DOHH2 (cell line): ENCODE data around the gene ATP5MC2.

Source experiments
- CTCF ChIP-seq: fragments of 200-600 bp; sonication (generic); IDR thresholded peaks from one replicate; pipeline ENCODE4 v1.5.1; 2014; ENCODE audit warnings: antibody characterized with exemption, mild to moderate bottlenecking, low read depth, low read length; ENCODE audit not compliant: poor library complexity, severe bottlenecking
- EZH2phosphoT487 ChIP-seq: fragments of 200-600 bp; sonication (generic); IDR thresholded peaks from 2 replicates; pipeline ENCODE4 v1.6.1; 2017; ENCODE audit warnings: borderline replicate concordance, mild to moderate bottlenecking, antibody characterized with exemption, low read length, moderate library complexity, mixed read lengths

- TF ChIP-seq CTCF, result no peak
- no peak for TF ChIP-seq EZH2phosphoT487
Observed at GRCh38 chr12:53617700-53618099, 58.2 kb downstream of the ATP5MC2 start.
